ENCODE data around the gene BTBD16. TPM values are rescaled to one million over a fixed set of nuclear protein-coding genes. Genes with fewer than 3 reads are reported as not detected.

The BTBD16 gene
- total and polyA plus RNA-seq, 2 donors (not counting 3 experiments of a cell fraction or from before 2014, with no cell fraction given) = 0.04 TPM; not detected in 1

GRCh38 chr10:122297583-122297982, 26.5 kb downstream of the BTBD16 start:
- Histone ChIP-seq H3K79me2 (ENCODE audit: control insufficient read depth, insufficient read depth, low read length) (no peaks in the 10 kb centered on the region), H3K27me3 (ENCODE audit: control insufficient read depth in 2 of 2, insufficient read depth in 2 of 2, low read length in 2 of 2) (no peaks in the 10 kb centered on the region), H3K4me2 (ENCODE audit: insufficient read depth, low read length) (no peak overlapping the region), H3K4me3 (replicated peaks in 1 of 3; ENCODE audit: insufficient read depth in 1 of 3, low read depth in 1 of 3, low read length in 3 of 3) (no peak overlapping the region), H3K27ac (ENCODE audit: insufficient read depth, low read depth, low read length) (no peak overlapping the region), H3K4me1 (ENCODE audit: control insufficient read depth, extremely low read depth, insufficient read depth, low read length) (no peaks in the 10 kb centered on the region), H3K9me3 (replicated peaks; ENCODE audit: control insufficient read depth, insufficient read depth, low read length) (no peaks in the 10 kb centered on the region), H3K36me3 (ENCODE audit: control insufficient read depth in 2 of 2, extremely low read depth in 1 of 2, insufficient read depth in 2 of 2, low read length in 2 of 2) (no peaks in the 10 kb centered on the region), H3K9ac (replicated peaks; ENCODE audit: extremely low read depth, insufficient read depth, low read length) (no peak overlapping the region), H4K20me1 (replicated peaks; ENCODE audit: control insufficient read depth, extremely low read depth, insufficient read depth, low read length) (no peaks in the 10 kb centered on the region), H3K9me1 (replicated peaks; ENCODE audit: control insufficient read depth, extremely low read depth, insufficient read depth, low read length) (no peaks in the 10 kb centered on the region), H2AFZ (ENCODE audit: low read depth, low read length) (no peak overlapping the region)
- DNase-seq (ENCODE audit: low read depth, low spot score) (no peak), FAIRE-seq (no peak)
- no TSS peak for BruUV-seq (replicated peaks)
- intact Hi-C loops (cut with micrococcal nuclease) (no loop called here), dilution Hi-C loops (cut with MboI; ENCODE audit: extremely low pct_ligation_motif_present, low sequenced_read_pairs) (loop anchor here (25.0 kb wide), 1 partner anchor 140 kb away; no protein-coding TSS in a partner anchor)
- POLR2A ChIA-PET = interaction anchor here (1.8 kb wide), 1 partner anchor 13 kb away, joined by 5 read pairs; no protein-coding TSS in a partner anchor
- TF ChIP-seq JUN (IDR thresholded peaks at IDR 0.05; ENCODE audit: borderline replicate concordance, insufficient read depth, insufficient read length, low read depth) (no peak), POLR2A (IDR thresholded peaks at IDR 0.05; ENCODE audit: low read depth, low read length) (no peak), FOS (IDR thresholded peaks at IDR 0.05; ENCODE audit: borderline replicate concordance, insufficient read depth, low read length) (no peak), MAX (IDR thresholded peaks at IDR 0.05; ENCODE audit: insufficient read depth, insufficient read length) (no peak), EZH2 (IDR thresholded peaks at IDR 0.05; ENCODE audit: borderline replicate concordance, low read depth, low read length, severe bottlenecking) (no peak), POLR2AphosphoS5 (IDR thresholded peaks at IDR 0.05; ENCODE audit: insufficient read depth, low read depth, low read length) (no peak), GATA2 (IDR thresholded peaks at IDR 0.05; ENCODE audit: insufficient read depth, insufficient read length, low read depth, low read length) (no peak), CTCF (IDR thresholded peaks at IDR 0.05; ENCODE audit: extremely low read depth in 1 of 2, insufficient read depth in 1 of 2, low read depth in 1 of 2, low read length in 2 of 2) (no peak), MYC (IDR thresholded peaks at IDR 0.05; ENCODE audit: low read depth, low read length) (no peak)
- CTCF ChIA-PET = interaction anchor here (1.0 to 4.1 kb wide), 7 partner anchors 9 to 268 kb away, joined by 3 to 191 read pairs (median 6); no protein-coding TSS in a partner anchor
